IMR-90 (cell line): ENCODE data around the gene INPP5A. TPM values are rescaled to one million over a fixed set of nuclear protein-coding genes. Genes with fewer than 3 reads are reported as not detected.

Source experiments
- ATAC-seq: fragments of 200-7000 bp; cut with Tn5 transposase; 2 replicates; pipeline ENCODE4 v1.9.1; 2020; ENCODE audit warnings: low read depth, mild to moderate bottlenecking, moderate library complexity
- BruUV-seq: library from RNA; stranded (reverse); fragments of 400-500 nt; replicated peaks from 2 replicates; lab custom pipeline; 2021; lab: Mats Ljungman, UMichigan
- CTCF ChIA-PET: fragments of 300-600 bp; formaldehyde crosslinking; extraction: SDS; loops from one replicate; lab custom pipeline; 2021; ENCODE audit warnings: antibody characterized with exemption; lab: Yijun Ruan, JAX
- POLR2A ChIA-PET: fragments of 300-600 bp; sonication (Branson Sonifier 250); formaldehyde crosslinking; loops from one replicate; lab custom pipeline; 2022; ENCODE audit warnings: antibody characterized with exemption; ENCODE audit not compliant: unreplicated experiment; lab: Charles Lee
- DNase-seq: peaks from one replicate; pipeline ENCODE4 v3.0.0; 2013
- H2AFZ ChIP-seq: replicated peaks from 2 replicates; pipeline ENCODE3; 2013; ENCODE audit warnings: low read length, mild to moderate bottlenecking; ENCODE audit not compliant: poor library complexity
- H2AK5ac ChIP-seq: 2 replicates; pipeline ENCODE4 v1.6.1; 2013; ENCODE audit warnings: low read depth, low read length, inconsistent platforms
- H2AK9ac ChIP-seq: replicated peaks from 2 replicates; pipeline ENCODE3; 2013; ENCODE audit warnings: mild to moderate bottlenecking, low read depth, low read length, moderate library complexity; ENCODE audit not compliant: poor library complexity
- H2BK120ac ChIP-seq: 2 replicates; pipeline ENCODE4 v1.6.1; 2013; ENCODE audit warnings: low read depth, low read length, inconsistent platforms
- H2BK15ac ChIP-seq: 3 replicates; pipeline ENCODE4 v1.6.1; 2013; ENCODE audit warnings: low read depth, low read length, inconsistent platforms
- H2BK20ac ChIP-seq: 2 replicates; pipeline ENCODE4 v1.6.1; 2013; ENCODE audit warnings: low read depth, mild to moderate bottlenecking, inconsistent platforms, low read length, moderate library complexity
- H2BK5ac ChIP-seq: 2 replicates; pipeline ENCODE4 v1.6.1; 2013; ENCODE audit warnings: mild to moderate bottlenecking, low read depth, low read length, inconsistent platforms; ENCODE audit not compliant: poor library complexity, severe bottlenecking
- H3K14ac ChIP-seq: replicated peaks from 2 replicates; pipeline ENCODE4 v1.6.1; 2013; ENCODE audit warnings: low read depth, low read length, inconsistent platforms
- H3K18ac ChIP-seq: 2 replicates; pipeline ENCODE4 v1.6.1; 2013; ENCODE audit warnings: low read depth, low read length, control low read depth
- H3K23ac ChIP-seq: 2 replicates; pipeline ENCODE4 v1.6.1; 2013; ENCODE audit warnings: low read depth, low read length, inconsistent platforms
- H3K27ac ChIP-seq: 2 replicates; pipeline ENCODE4 v1.5.1; 2013; ENCODE audit warnings: mild to moderate bottlenecking, control low read depth, low read length; ENCODE audit not compliant: insufficient read depth
- H3K27me3 ChIP-seq: 2 replicates; pipeline ENCODE4 v1.6.1; 2013; ENCODE audit warnings: low read length; ENCODE audit not compliant: control insufficient read depth, insufficient read depth
- H3K36me3 ChIP-seq: 2 replicates; pipeline ENCODE4 v1.6.1; 2013; ENCODE audit warnings: low read length, mixed read lengths; ENCODE audit not compliant: control insufficient read depth, insufficient read depth
- H3K4ac ChIP-seq: 2 replicates; pipeline ENCODE4 v1.6.1; 2013; ENCODE audit warnings: low read depth, low read length, inconsistent platforms
- H3K4me1 ChIP-seq: 2 replicates; pipeline ENCODE4 v1.6.1; 2013; ENCODE audit warnings: low read length, mixed read lengths; ENCODE audit not compliant: control insufficient read depth, insufficient read depth
- H3K4me2 ChIP-seq: 2 replicates; pipeline ENCODE4 v1.6.1; 2013; ENCODE audit warnings: low read depth, mild to moderate bottlenecking, control low read depth, low read length, moderate library complexity
- H3K4me3 ChIP-seq: 2 replicates; pipeline ENCODE4 v1.5.1; 2013; ENCODE audit warnings: low read depth, mild to moderate bottlenecking, control low read depth, low read length, moderate library complexity; ENCODE audit not compliant: insufficient read depth
- H3K56ac ChIP-seq: 2 replicates; pipeline ENCODE4 v1.6.1; 2013; ENCODE audit warnings: low read length, inconsistent platforms; ENCODE audit not compliant: insufficient read depth; ENCODE audit errors: extremely low read depth
- H3K79me1 ChIP-seq, 2 experiments: 2 replicates each; pipeline ENCODE4 v1.6.1; 2013; ENCODE audit warnings: low read length in 2 of 2, inconsistent platforms in 1 of 2, low read depth in 1 of 2
- H3K9ac ChIP-seq: 2 replicates; pipeline ENCODE4 v1.6.1; 2013; ENCODE audit warnings: low read depth, low read length, control low read depth
- H3K9me1 ChIP-seq: 2 replicates; pipeline ENCODE4 v1.6.1; 2013; ENCODE audit warnings: low read length, inconsistent platforms; ENCODE audit not compliant: insufficient read depth
- H3K9me3 ChIP-seq: 2 replicates; pipeline ENCODE4 v1.6.1; 2013; ENCODE audit warnings: low read length; ENCODE audit not compliant: control insufficient read depth, insufficient read depth
- H4K20me1 ChIP-seq: 2 replicates; pipeline ENCODE4 v1.6.1; 2013; ENCODE audit warnings: low read length, inconsistent platforms; ENCODE audit not compliant: insufficient read depth
- H4K5ac ChIP-seq: 2 replicates; pipeline ENCODE4 v1.6.1; 2013; ENCODE audit warnings: mild to moderate bottlenecking, low read depth, low read length, control low read depth
- H4K8ac ChIP-seq, 2 experiments: 2 replicates each; pipeline ENCODE4 v1.6.1; 2013; ENCODE audit warnings: low read depth in 2 of 2, low read length in 2 of 2, control low read depth in 1 of 2, inconsistent platforms in 1 of 2
- H4K91ac ChIP-seq: 2 replicates; pipeline ENCODE4 v1.6.1; 2013; ENCODE audit warnings: low read depth, low read length, inconsistent platforms; ENCODE audit not compliant: insufficient read depth
- CHD1 ChIP-seq: IDR thresholded peaks from 2 replicates; pipeline ENCODE4 v1.6.1; 2012; ENCODE audit warnings: low read depth, low read length, improper control_type of control experiment
- FOS ChIP-seq: fragments of 150-350 bp; IDR thresholded peaks from 2 replicates; pipeline ENCODE4 v1.6.1; 2016; ENCODE audit warnings: low read depth, low read length
- MXI1 ChIP-seq: IDR thresholded peaks from 2 replicates; pipeline ENCODE4 v1.6.1; 2012; ENCODE audit warnings: low read depth, mild to moderate bottlenecking, low read length, moderate library complexity, borderline replicate concordance
- NFE2L2 ChIP-seq: fragments of 150-350 bp; IDR thresholded peaks from 2 replicates; pipeline ENCODE4 v1.6.1; 2016; ENCODE audit warnings: low read depth, mild to moderate bottlenecking, low read length
- POLR2A ChIP-seq: IDR thresholded peaks from 2 replicates; pipeline ENCODE4 v1.6.1; 2012; ENCODE audit warnings: mild to moderate bottlenecking, low read depth, low read length
- RAD21 ChIP-seq: IDR thresholded peaks from 2 replicates; pipeline ENCODE4 v1.6.1; 2012; ENCODE audit warnings: low read length, improper control_type of control experiment
- RCOR1 ChIP-seq: IDR thresholded peaks from 2 replicates; pipeline ENCODE4 v1.6.1; 2012; ENCODE audit warnings: mild to moderate bottlenecking, low read length, improper control_type of control experiment; ENCODE audit not compliant: insufficient replicate concordance
- RFX5 ChIP-seq: IDR thresholded peaks from 2 replicates; pipeline ENCODE4 v1.8.0; 2012; ENCODE audit warnings: low read depth, mild to moderate bottlenecking, low read length, moderate library complexity
- SMC3 ChIP-seq: fragments of 150-350 bp; IDR thresholded peaks from 2 replicates; pipeline ENCODE4 v1.6.1; 2016; ENCODE audit warnings: low read depth, mild to moderate bottlenecking, antibody characterized with exemption, low read length, moderate library complexity
- WGBS, 2 experiments: methylation state at CpG; one replicate each; pipeline versions ENCODE4 v1.1.5 to v1.1.7; 2013; ENCODE audit warnings: missing lambda C conversion rate in 2 of 2; ENCODE audit not compliant: insufficient read length in 1 of 2; ENCODE audit errors: extremely low coverage in 2 of 2; 5-methylcytosine and 5-hydroxymethylcytosine counted together
- dilution Hi-C: fragments of 300-500 bp; cut with HindIII; formaldehyde crosslinking; loops from one replicate; pipeline ENCODE4 v1.14.3; 2018; ENCODE audit warnings: low sequenced_read_pairs; ENCODE audit not compliant: unreplicated experiment
- in situ Hi-C: fragments of 300-500 bp; cut with MboI; formaldehyde crosslinking; loops from 3 replicates; pipeline ENCODE4 v1.14.3; 2019; ENCODE audit warnings: low sequenced_read_pairs, inconsistent platforms, mixed read lengths
- intact Hi-C: fragments of 100-400 bp; cut with micrococcal nuclease; formaldehyde crosslinking; loops from 2 replicates; pipeline ENCODE4 v1.10.0; 2022
- polyA plus RNA-seq, 3 experiments: library from polyadenylated mRNA; depleted of rRNA; stranded (reverse); fragments of >200 nt; gene quantifications; 2 replicates each; pipeline ENCODE4 v1.2.3, GENCODE V29; 2012; ENCODE audit warnings: low replicate concordance in 1 of 3
- total RNA-seq: library from RNA; depleted of rRNA; stranded (reverse); fragments of >200 nt; gene quantifications from 2 replicates; pipeline ENCODE4 v1.2.3, GENCODE V29; 2012
- TF ChIP-seq, protein P1 (sequence below): fragments of 150-350 bp; IDR thresholded peaks from 2 replicates; pipeline ENCODE4 v1.6.1; 2016; ENCODE audit warnings: low read depth, mild to moderate bottlenecking, low read length, moderate library complexity, borderline replicate concordance
- TF ChIP-seq, protein P2 (sequence below): fragments of 150-350 bp; IDR thresholded peaks from 2 replicates; pipeline ENCODE4 v1.6.1; 2017; ENCODE audit warnings: mild to moderate bottlenecking, antibody characterized with exemption, low read length, low read depth
- TF ChIP-seq, protein P3 (sequence below): conservative IDR thresholded peaks from 2 replicates; pipeline ENCODE4 v1.5.1; 2012; ENCODE audit warnings: mild to moderate bottlenecking, low read depth, low read length, improper control_type of control experiment

INPP5A gene
- total and polyA plus RNA-seq, 2 of the 4 experiments (the other 2 are of a cell fraction): 21.4 to 36.7 TPM

DNA sequence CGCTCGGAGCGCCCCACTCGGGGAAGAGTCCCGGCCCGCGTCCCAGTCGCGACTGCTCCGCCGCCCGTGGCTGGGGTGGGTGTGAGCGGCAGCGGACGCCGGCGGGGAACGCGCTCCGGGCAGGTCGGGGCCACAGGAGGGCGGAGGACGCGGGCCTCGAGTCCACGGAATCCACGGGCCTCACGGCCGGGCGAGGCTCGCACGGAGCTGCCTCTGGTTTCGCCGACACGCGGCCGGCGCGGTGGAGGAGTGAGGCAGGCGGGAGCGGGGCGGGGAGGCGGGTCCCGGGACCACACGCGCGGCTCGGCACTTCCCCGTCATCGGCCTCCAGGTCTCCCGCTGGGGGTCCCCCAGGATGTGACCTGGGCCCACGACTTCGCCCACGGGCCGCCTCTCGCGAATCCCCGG lies 248.9 kb downstream of the INPP5A start:
- H2AK9ac ChIP-seq: no peak overlapping the region
- no TSS peak for BruUV-seq
- no peak overlapping the region for H2BK15ac ChIP-seq
- H3K14ac ChIP-seq: no peak overlapping the region
- DNase-seq (no peak), ATAC-seq (no peak)
- no peak overlapping the region for H4K91ac ChIP-seq
- H2BK20ac ChIP-seq: no peak overlapping the region
- intact Hi-C loops: no loop called here
- no peak overlapping the region for H3K9ac ChIP-seq
- TF ChIP-seq MXI1 (no peak), FOS (no peak), CHD1 (no peak), POLR2A (no peak), RCOR1 (no peak), NFE2L2 (no peak), RFX5 (no peak), SMC3 (no peak), RAD21 (no peak)
- TF ChIP-seq, protein P1, sequence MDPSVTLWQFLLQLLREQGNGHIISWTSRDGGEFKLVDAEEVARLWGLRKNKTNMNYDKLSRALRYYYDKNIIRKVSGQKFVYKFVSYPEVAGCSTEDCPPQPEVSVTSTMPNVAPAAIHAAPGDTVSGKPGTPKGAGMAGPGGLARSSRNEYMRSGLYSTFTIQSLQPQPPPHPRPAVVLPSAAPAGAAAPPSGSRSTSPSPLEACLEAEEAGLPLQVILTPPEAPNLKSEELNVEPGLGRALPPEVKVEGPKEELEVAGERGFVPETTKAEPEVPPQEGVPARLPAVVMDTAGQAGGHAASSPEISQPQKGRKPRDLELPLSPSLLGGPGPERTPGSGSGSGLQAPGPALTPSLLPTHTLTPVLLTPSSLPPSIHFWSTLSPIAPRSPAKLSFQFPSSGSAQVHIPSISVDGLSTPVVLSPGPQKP: no peak
- TF ChIP-seq, protein P2, sequence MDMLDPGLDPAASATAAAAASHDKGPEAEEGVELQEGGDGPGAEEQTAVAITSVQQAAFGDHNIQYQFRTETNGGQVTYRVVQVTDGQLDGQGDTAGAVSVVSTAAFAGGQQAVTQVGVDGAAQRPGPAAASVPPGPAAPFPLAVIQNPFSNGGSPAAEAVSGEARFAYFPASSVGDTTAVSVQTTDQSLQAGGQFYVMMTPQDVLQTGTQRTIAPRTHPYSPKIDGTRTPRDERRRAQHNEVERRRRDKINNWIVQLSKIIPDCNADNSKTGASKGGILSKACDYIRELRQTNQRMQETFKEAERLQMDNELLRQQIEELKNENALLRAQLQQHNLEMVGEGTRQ: no peak
- TF ChIP-seq, protein P3, sequence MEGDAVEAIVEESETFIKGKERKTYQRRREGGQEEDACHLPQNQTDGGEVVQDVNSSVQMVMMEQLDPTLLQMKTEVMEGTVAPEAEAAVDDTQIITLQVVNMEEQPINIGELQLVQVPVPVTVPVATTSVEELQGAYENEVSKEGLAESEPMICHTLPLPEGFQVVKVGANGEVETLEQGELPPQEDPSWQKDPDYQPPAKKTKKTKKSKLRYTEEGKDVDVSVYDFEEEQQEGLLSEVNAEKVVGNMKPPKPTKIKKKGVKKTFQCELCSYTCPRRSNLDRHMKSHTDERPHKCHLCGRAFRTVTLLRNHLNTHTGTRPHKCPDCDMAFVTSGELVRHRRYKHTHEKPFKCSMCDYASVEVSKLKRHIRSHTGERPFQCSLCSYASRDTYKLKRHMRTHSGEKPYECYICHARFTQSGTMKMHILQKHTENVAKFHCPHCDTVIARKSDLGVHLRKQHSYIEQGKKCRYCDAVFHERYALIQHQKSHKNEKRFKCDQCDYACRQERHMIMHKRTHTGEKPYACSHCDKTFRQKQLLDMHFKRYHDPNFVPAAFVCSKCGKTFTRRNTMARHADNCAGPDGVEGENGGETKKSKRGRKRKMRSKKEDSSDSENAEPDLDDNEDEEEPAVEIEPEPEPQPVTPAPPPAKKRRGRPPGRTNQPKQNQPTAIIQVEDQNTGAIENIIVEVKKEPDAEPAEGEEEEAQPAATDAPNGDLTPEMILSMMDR: no peak
- ChIA-PET CTCF (no interaction called here), POLR2A (no interaction called here)
- no peak overlapping the region for H4K5ac ChIP-seq
- H3K4me3 ChIP-seq: no peak overlapping the region
- in situ Hi-C loops: no loop called here
- peaks cover 5% of the 10 kb centered on the region; the same call in 1 of the 2 replicates for H3K9me3 ChIP-seq
- H3K23ac ChIP-seq: no peak overlapping the region
- H3K36me3 ChIP-seq: peaks cover 8% of the 10 kb centered on the region
- no peaks in the 10 kb centered on the region for H3K9me1 ChIP-seq
- H4K8ac ChIP-seq: no peak overlapping the region
- H3K4me2 ChIP-seq: no peak overlapping the region
- dilution Hi-C loops: no loop called here
- H3K27me3 ChIP-seq: peaks cover 66% of the 10 kb centered on the region
- no peak overlapping the region for H3K4ac ChIP-seq
- no peak overlapping the region for H2AFZ ChIP-seq
- H2BK120ac ChIP-seq: no peak overlapping the region
- no peaks in the 10 kb centered on the region for H3K4me1 ChIP-seq
- H3K56ac ChIP-seq: no peak overlapping the region
- no peaks in the 10 kb centered on the region for H4K20me1 ChIP-seq
- no peaks in the 10 kb centered on the region for H3K79me1 ChIP-seq
- no peak overlapping the region for H3K27ac ChIP-seq
- 5% methylated on average over 15 of the region's 58 CpGs; no CpG with 5 or more reads in 1 of the 2 experiments for WGBS, 2 experiments
- no peak overlapping the region for H3K18ac ChIP-seq
- no peak overlapping the region for H2AK5ac ChIP-seq
- no peak overlapping the region for H2BK5ac ChIP-seq
